Right cardiac atrium (tissue), 5 donors: ENCODE data around the gene GBE1. TPM values are rescaled to one million over a fixed set of nuclear protein-coding genes. Genes with fewer than 3 reads are reported as not detected.

Experiments used
- ATAC-seq, 2 donors: fragments of 200-7000 bp; cut with Tn5 transposase; one replicate each; pipeline versions ENCODE4 v1.8.0 to v1.9.1; 2020; ENCODE audit warnings: moderate library complexity in 2 of 2, mild to moderate bottlenecking in 1 of 2
- DNase-seq, 3 donors: peaks; one replicate each; pipeline ENCODE4 v3.0.0-alpha.2; 2020
- H3K27ac ChIP-seq: one replicate; pipeline ENCODE4 v1.5.1; 2013; ENCODE audit warnings: mild to moderate bottlenecking, low read length, control low read depth, moderate library complexity
- H3K27me3 ChIP-seq: one replicate; pipeline ENCODE4 v1.6.1; 2013; ENCODE audit not compliant: control insufficient read depth, insufficient read depth
- H3K4me1 ChIP-seq: one replicate; pipeline ENCODE4 v1.6.1; 2013; ENCODE audit warnings: low read length; ENCODE audit not compliant: control insufficient read depth, insufficient read depth
- H3K4me3 ChIP-seq: one replicate; pipeline ENCODE4 v1.5.1; 2013; ENCODE audit warnings: low read length, control low read depth
- H3K9me3 ChIP-seq: one replicate; pipeline ENCODE4 v1.6.1; 2013; ENCODE audit warnings: low read length; ENCODE audit not compliant: control insufficient read depth
- WGBS: extraction: QIAGEN DNeasy Blood & Tissue Kit; methylation state at CpG from one replicate; pipeline ENCODE4 v1.1.7; 2013; 5-methylcytosine and 5-hydroxymethylcytosine counted together
- intact Hi-C, 4 donors: fragments of 100-400 bp; cut with DNase I; formaldehyde crosslinking; loops; one replicate each; pipeline versions ENCODE4 v1.11.0 to v1.14.0; 2022 to 2023
- polyA plus RNA-seq: library from polyadenylated mRNA; stranded (reverse); fragments of 200-250 nt; gene quantifications from one replicate; pipeline ENCODE4 v1.2.3, GENCODE V29; 2013
- total RNA-seq, 4 donors: library from RNA; stranded (reverse); fragmentation: NEBNext Ultra II Directional; extraction: Animal tissue kit (Norgen Biotek cat#: 25700); gene quantifications; one replicate each; pipeline ENCODE4 v1.2.1, GENCODE V29; 2021
- donor health status: healthy with polysubstance abuse.
- donor health status: DM: no; HTN: yes; CAD: no.
- donor health status: DM: no; HTN: no; CAD: no.
- donor health status: DM: no; HTN: yes; CAD: no; lungs with severe emphysema.
- donor health status: DM: yes; HTN: yes; CAD: no.

The GBE1 gene
- total and polyA plus RNA-seq, 5 donors: 38.2 to 73.0 (median 51.4) TPM

- intact Hi-C loops: no loop called here
- no peaks in the 10 kb centered on the region for H3K9me3 ChIP-seq
- WGBS: 83% methylated on average over 2 of the region's 2 CpGs
- DNase-seq (peak in 2 of 3 donors; percentile 9 to 25), ATAC-seq (no peak)
- H3K27ac ChIP-seq: no peak overlapping the region
- H3K27me3 ChIP-seq: no peaks in the 10 kb centered on the region
- H3K4me3 ChIP-seq: no peak overlapping the region
- no peaks in the 10 kb centered on the region for H3K4me1 ChIP-seq
Observed at GRCh38 chr3:81531263-81531662, 230.2 kb downstream of the GBE1 start.

GRCh38 chr3:81530180-81530939 lies 231.1 kb downstream of the GBE1 start:
- Histone ChIP-seq H3K4me3 (no peak overlapping the region), H3K27ac (no peak overlapping the region), H3K4me1 (no peaks in the 10 kb centered on the region), H3K27me3 (no peaks in the 10 kb centered on the region), H3K9me3 (no peaks in the 10 kb centered on the region)
- 85% methylated on average over 4 of the region's 4 CpGs for WGBS
- ATAC-seq: no peak
- no peak for DNase-seq
- intact Hi-C loops: no loop called here

- ATAC-seq (no peak), DNase-seq (no peak)
- Histone ChIP-seq H3K4me3 (no peak overlapping the region), H3K4me1 (no peaks in the 10 kb centered on the region), H3K9me3 (no peaks in the 10 kb centered on the region), H3K27me3 (no peaks in the 10 kb centered on the region), H3K27ac (no peak overlapping the region)
- WGBS: 53% methylated on average over 2 of the region's 2 CpGs
- intact Hi-C loops: no loop called here
Observed at GRCh38 chr3:81521855-81522254, 239.6 kb downstream of the GBE1 start.

GRCh38 chr3:81518945-81519344 lies 242.5 kb downstream of the GBE1 start:
- no peaks in the 10 kb centered on the region for H3K9me3 ChIP-seq
- no peak overlapping the region for H3K4me3 ChIP-seq
- DNase-seq (no peak), ATAC-seq (no peak)
- intact Hi-C loops: no loop called here
- H3K27ac ChIP-seq: no peak overlapping the region
- H3K4me1 ChIP-seq: no peaks in the 10 kb centered on the region
- no peaks in the 10 kb centered on the region for H3K27me3 ChIP-seq

- intact Hi-C loops: no loop called here
- no peak for ATAC-seq
- no peak for DNase-seq
- no peaks in the 10 kb centered on the region for H3K27me3 ChIP-seq
- 81% methylated on average over 1 of the region's 1 CpG for WGBS
- no peak overlapping the region for H3K27ac ChIP-seq
- no peaks in the 10 kb centered on the region for H3K4me1 ChIP-seq
- no peaks in the 10 kb centered on the region for H3K9me3 ChIP-seq
- H3K4me3 ChIP-seq: no peak overlapping the region
Observed at GRCh38 chr3:81516042-81516441, 245.4 kb downstream of the GBE1 start.

GRCh38 chr3:81513591-81513990 lies 247.9 kb downstream of the GBE1 start:
- peak; percentile 31 to 33 for ATAC-seq
- no peak for DNase-seq

GRCh38 chr3:81503026-81503425 lies 258.4 kb downstream of the GBE1 start:
- intact Hi-C loops: no loop called here
- no peak overlapping the region for H3K27ac ChIP-seq

More at GRCh38 chr3:81513591-81513990, 247.9 kb downstream of the GBE1 start:
- Histone ChIP-seq H3K4me1 (no peaks in the 10 kb centered on the region), H3K27me3 (no peaks in the 10 kb centered on the region), H3K27ac (no peak overlapping the region), H3K4me3 (no peak overlapping the region), H3K9me3 (no peaks in the 10 kb centered on the region)
- 70% methylated on average over 2 of the region's 2 CpGs for WGBS
- intact Hi-C loops: no loop called here

GRCh38 chr3:81502236-81502635 lies 259.2 kb downstream of the GBE1 start:
- Histone ChIP-seq H3K4me3 (no peak overlapping the region), H3K9me3 (no peaks in the 10 kb centered on the region), H3K27ac (no peak overlapping the region), H3K4me1 (no peaks in the 10 kb centered on the region), H3K27me3 (no peaks in the 10 kb centered on the region)
- intact Hi-C loops: no loop called here
- no peak for ATAC-seq
- 93% methylated on average over 1 of the region's 1 CpG for WGBS
- DNase-seq: no peak

More at GRCh38 chr3:81503026-81503425, 258.4 kb downstream of the GBE1 start:
- no peak for DNase-seq
- H3K27me3 ChIP-seq: no peaks in the 10 kb centered on the region
- ATAC-seq: no peak
- H3K4me1 ChIP-seq: no peaks in the 10 kb centered on the region
- H3K9me3 ChIP-seq: no peaks in the 10 kb centered on the region
- WGBS: 97% methylated on average over 2 of the region's 2 CpGs
- no peak overlapping the region for H3K4me3 ChIP-seq

GRCh38 chr3:81500039-81500438 lies 261.4 kb downstream of the GBE1 start:
- Histone ChIP-seq H3K4me3 (no peak overlapping the region), H3K9me3 (no peaks in the 10 kb centered on the region), H3K27me3 (no peaks in the 10 kb centered on the region), H3K27ac (no peak overlapping the region), H3K4me1 (no peaks in the 10 kb centered on the region)
- DNase-seq (no peak), ATAC-seq (no peak)
- 99% methylated on average over 1 of the region's 1 CpG for WGBS
- intact Hi-C loops: no loop called here

GRCh38 chr3:81497572-81498251 lies 263.7 kb downstream of the GBE1 start:
- Histone ChIP-seq H3K9me3 (no peaks in the 10 kb centered on the region), H3K4me3 (no peak overlapping the region), H3K4me1 (no peaks in the 10 kb centered on the region), H3K27ac (no peak overlapping the region), H3K27me3 (no peaks in the 10 kb centered on the region)
- 81% methylated on average over 4 of the region's 4 CpGs for WGBS
- ATAC-seq (no peak), DNase-seq (no peak)
- intact Hi-C loops: no loop called here

- Histone ChIP-seq H3K9me3 (no peaks in the 10 kb centered on the region), H3K27me3 (no peaks in the 10 kb centered on the region), H3K27ac (no peak overlapping the region), H3K4me3 (no peak overlapping the region), H3K4me1 (no peaks in the 10 kb centered on the region)
- intact Hi-C loops: no loop called here
- no peak for DNase-seq
- 62% methylated on average over 6 of the region's 6 CpGs for WGBS
- ATAC-seq: no peak
Observed at GRCh38 chr3:81496407-81497104, 264.9 kb downstream of the GBE1 start.
